HG03575 (cell line): Measurements from ENCODE around the gene SEC61G.

ENCODE experiments used
- ATAC-seq: cut with Tn5 transposase; IDR thresholded peaks from one replicate; pipeline ENCODE4 v1.9.1; 2021; ENCODE audit not compliant: unreplicated experiment, insufficient number of reproducible peaks, low FRiP score; ENCODE audit errors: extremely low read depth

SEC61G gene

GRCh38 chr7:54773472-54774399 is 14.7 kb upstream of the SEC61G start:
- ATAC-seq: no peak

- no peak for ATAC-seq
Measured at GRCh38 chr7:54769203-54769602, 10.2 kb upstream of the SEC61G start.

- no peak for ATAC-seq
Measured at GRCh38 chr7:54764861-54765260, 5.8 kb upstream of the SEC61G start.

GRCh38 chr7:54757711-54758110 is 1.3 kb downstream of the SEC61G start:
- no peak for ATAC-seq

- ATAC-seq: no peak
Measured at GRCh38 chr7:54749200-54749599, 9.8 kb downstream of the SEC61G start.

- ATAC-seq: no peak
Measured at GRCh38 chr7:54747234-54747633, 11.8 kb downstream of the SEC61G start.

GRCh38 chr7:54743580-54743979 is 15.4 kb downstream of the SEC61G start:
- ATAC-seq: no peak

GRCh38 chr7:54738737-54739136 is 20.3 kb downstream of the SEC61G start:
- ATAC-seq: no peak

GRCh38 chr7:54729107-54729506 is 29.9 kb downstream of the SEC61G start:
- no peak for ATAC-seq

- ATAC-seq: no peak
Measured at GRCh38 chr7:54728411-54728810, 30.6 kb downstream of the SEC61G start.

GRCh38 chr7:54725255-54725654 is 33.8 kb downstream of the SEC61G start:
- ATAC-seq: no peak

- ATAC-seq: no peak
Measured at GRCh38 chr7:54722502-54722901, 36.5 kb downstream of the SEC61G start.

GRCh38 chr7:54722026-54722425 is 37.0 kb downstream of the SEC61G start:
- no peak for ATAC-seq

GRCh38 chr7:54719974-54720373 is 39.0 kb downstream of the SEC61G start:
- ATAC-seq: no peak

- no peak for ATAC-seq
Measured at GRCh38 chr7:54719425-54719824, 39.6 kb downstream of the SEC61G start.

- ATAC-seq: no peak
Measured at GRCh38 chr7:54712820-54713219, 46.2 kb downstream of the SEC61G start.

GRCh38 chr7:54711900-54712595 is 47.0 kb downstream of the SEC61G start:
- no peak for ATAC-seq

GRCh38 chr7:54709283-54709682 is 49.7 kb downstream of the SEC61G start:
- no peak for ATAC-seq

GRCh38 chr7:54705436-54705835 is 53.6 kb downstream of the SEC61G start:
- ATAC-seq: no peak

GRCh38 chr7:54704851-54705250 is 54.2 kb downstream of the SEC61G start:
- ATAC-seq: no peak
